Thymus (tissue), 11 donors: ENCODE data around the gene NLRP5. TPM values are rescaled to one million over a fixed set of nuclear protein-coding genes. Genes with fewer than 3 reads are reported as not detected.
A peak's percentile ranks its signal among the peaks of the same experiment; 100 is the strongest.

Source experiments
- DNase-seq, 9 donors: peaks; one replicate each; pipeline ENCODE4 v3.0.0-alpha.2; 2013; ENCODE audit warnings: low spot score in 9 of 9, low read depth in 6 of 9, missing footprints in 1 of 9
- H3K27ac ChIP-seq, 2 donors: one replicate each; pipeline ENCODE4 v1.5.1; 2013; ENCODE audit warnings: control low read depth in 1 of 2, low read depth in 1 of 2, low read length in 1 of 2, mild to moderate bottlenecking in 1 of 2, moderate library complexity in 1 of 2
- H3K27me3 ChIP-seq, 2 donors: one replicate each; pipeline ENCODE4 v1.5.1; 2013; ENCODE audit warnings: low read length in 1 of 2; ENCODE audit not compliant: control insufficient read depth in 2 of 2, insufficient read depth in 1 of 2
- H3K36me3 ChIP-seq, 2 donors: one replicate each; pipeline ENCODE4 v1.5.1; 2013; ENCODE audit warnings: low read length in 1 of 2, mild to moderate bottlenecking in 1 of 2, moderate library complexity in 1 of 2; ENCODE audit not compliant: control insufficient read depth in 2 of 2, insufficient read depth in 2 of 2
- H3K4me1 ChIP-seq, 2 donors: one replicate each; pipeline ENCODE4 v1.5.1; 2013; ENCODE audit warnings: low read length in 2 of 2; ENCODE audit not compliant: control insufficient read depth in 2 of 2, insufficient read depth in 2 of 2
- H3K4me3 ChIP-seq, 2 donors: one replicate each; pipeline ENCODE4 v1.5.1; 2013; ENCODE audit warnings: low read length in 2 of 2, control low read depth in 1 of 2, mild to moderate bottlenecking in 1 of 2
- H3K9me3 ChIP-seq, 2 donors: one replicate each; pipeline ENCODE4 v1.5.1; 2013; ENCODE audit warnings: low read length in 1 of 2, mild to moderate bottlenecking in 1 of 2; ENCODE audit not compliant: control insufficient read depth in 2 of 2, insufficient read depth in 1 of 2
- WGBS: extraction: QIAGEN DNeasy Blood & Tissue Kit; methylation state at CpG from one replicate; pipeline ENCODE4 v1.1.7; 2013; 5-methylcytosine and 5-hydroxymethylcytosine counted together
- polyA plus RNA-seq: library from polyadenylated mRNA; stranded (reverse); fragments of 200-250 nt; gene quantifications from one replicate; pipeline ENCODE4 v1.2.3, GENCODE V29; 2013
- total RNA-seq: library from RNA; stranded (reverse); fragments of 120-200 nt; gene quantifications from one replicate; pipeline ENCODE4 v1.2.4, GENCODE V29; 2013
- donor health status: healthy.

The NLRP5 gene
- total and polyA plus RNA-seq, 2 donors: 0.02 TPM; not detected in 1

DNA sequence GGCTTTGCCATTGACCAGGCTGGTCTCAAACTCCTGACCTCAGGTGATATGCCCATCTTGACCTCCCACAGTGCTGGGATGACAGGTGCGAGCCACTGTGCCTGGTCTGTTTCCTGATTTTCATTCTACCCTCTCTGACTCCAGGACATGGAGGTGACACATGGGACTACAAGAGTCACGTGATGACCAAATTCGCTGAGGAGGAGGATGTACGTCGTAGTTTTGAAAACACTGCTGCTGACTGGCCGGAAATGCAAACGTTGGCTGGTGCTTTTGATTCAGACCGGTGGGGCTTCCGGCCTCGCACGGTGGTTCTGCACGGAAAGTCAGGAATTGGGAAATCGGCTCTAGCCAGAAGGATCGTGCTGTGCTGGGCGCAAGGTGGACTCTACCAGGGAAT, 40.2 kb downstream of the NLRP5 start:
- no peak for DNase-seq
- whole genome bisulfite sequencing: 93% methylated on average over 15 of the region's 15 CpGs
- Histone ChIP-seq H3K36me3 (no peaks in the 10 kb centered on the region), H3K4me1 (no peaks in the 10 kb centered on the region), H3K4me3 (no peak overlapping the region), H3K9me3 (peaks cover 3 to 4% of the 10 kb centered on the region in 2 donors), H3K27me3 (no peaks in the 10 kb centered on the region), H3K27ac (no peak overlapping the region)

DNA sequence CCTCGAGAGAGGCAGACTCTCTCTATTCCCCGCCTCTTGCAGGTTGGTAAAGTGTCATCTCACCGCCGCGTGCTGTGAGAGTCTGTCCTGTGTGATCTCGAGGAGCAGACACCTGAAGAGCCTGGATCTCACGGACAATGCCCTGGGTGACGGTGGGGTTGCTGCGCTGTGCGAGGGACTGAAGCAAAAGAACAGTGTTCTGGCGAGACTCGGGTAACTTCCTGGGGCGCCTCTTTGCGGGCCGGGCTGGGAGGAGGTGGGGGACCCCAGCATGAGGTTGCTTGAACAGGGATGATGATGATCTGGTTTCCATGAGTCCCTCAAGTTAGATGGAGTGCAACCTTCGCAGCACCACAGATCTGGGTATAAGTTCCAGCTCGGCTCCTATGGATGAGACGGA, 67.0 kb downstream of the NLRP5 start:
- Histone ChIP-seq H3K36me3 (no peaks in the 10 kb centered on the region), H3K4me1 (no peaks in the 10 kb centered on the region), H3K27me3 (no peaks in the 10 kb centered on the region), H3K27ac (no peak overlapping the region), H3K4me3 (no peak overlapping the region), H3K9me3 (peaks cover 0 to 3% of the 10 kb centered on the region in 2 donors)
- no peak for DNase-seq
- 93% methylated on average over 18 of the region's 18 CpGs for WGBS

DNA sequence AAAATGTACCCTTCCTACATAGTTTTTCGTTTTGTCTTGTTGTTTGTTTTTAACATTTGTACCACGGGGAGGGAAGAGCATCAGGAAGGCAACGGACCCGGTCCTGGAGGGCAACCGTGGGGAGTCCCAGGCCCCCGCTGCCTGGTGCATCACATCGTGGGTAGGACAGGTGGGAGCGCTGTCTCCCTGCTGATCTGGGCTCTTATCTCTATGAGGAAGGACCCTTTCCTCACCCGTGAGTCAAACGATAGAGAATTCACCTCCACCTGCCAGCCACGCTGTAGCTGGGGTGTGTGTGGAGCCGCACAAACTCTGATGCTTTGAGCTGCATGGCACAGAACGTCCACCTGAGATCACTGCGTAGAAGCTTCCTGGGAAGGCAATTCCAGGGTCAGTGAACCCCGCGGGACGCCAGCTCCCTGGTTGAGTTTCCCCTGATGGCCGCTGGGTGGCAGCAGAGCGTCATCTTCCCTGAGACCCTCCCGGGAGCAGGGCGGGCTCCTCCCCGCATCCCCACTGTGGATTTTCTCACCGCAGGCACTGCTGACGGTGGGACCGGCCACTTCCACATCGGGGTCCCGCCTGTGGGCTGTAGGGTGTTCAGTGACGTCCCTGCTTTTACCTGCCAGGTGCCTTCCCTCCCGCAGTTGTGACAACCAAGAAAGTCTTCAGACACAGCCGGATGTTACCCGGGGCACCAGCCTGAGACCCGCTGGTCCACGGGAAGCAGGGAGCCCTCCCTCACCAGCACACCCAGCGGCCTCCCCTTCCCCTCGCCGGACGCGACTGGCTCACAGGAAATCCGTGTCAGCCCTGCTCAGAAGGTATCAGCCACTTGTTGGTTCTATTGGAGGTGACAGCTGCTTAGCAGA, 79.8 kb downstream of the NLRP5 start:
- Histone ChIP-seq H3K4me1 (peaks cover 0 to 6% of the 10 kb centered on the region in 2 donors), H3K4me3 (peak overlapping the region in 1 of 2 donors; percentile 35), H3K9me3 (no peaks in the 10 kb centered on the region), H3K36me3 (no peaks in the 10 kb centered on the region), H3K27ac (no peak overlapping the region), H3K27me3 (peaks cover 1 to 8% of the 10 kb centered on the region in 2 donors)
- peak; percentile 26 to 70 (median 48) for DNase-seq
- WGBS: 3% methylated on average over 39 of the region's 39 CpGs

DNA sequence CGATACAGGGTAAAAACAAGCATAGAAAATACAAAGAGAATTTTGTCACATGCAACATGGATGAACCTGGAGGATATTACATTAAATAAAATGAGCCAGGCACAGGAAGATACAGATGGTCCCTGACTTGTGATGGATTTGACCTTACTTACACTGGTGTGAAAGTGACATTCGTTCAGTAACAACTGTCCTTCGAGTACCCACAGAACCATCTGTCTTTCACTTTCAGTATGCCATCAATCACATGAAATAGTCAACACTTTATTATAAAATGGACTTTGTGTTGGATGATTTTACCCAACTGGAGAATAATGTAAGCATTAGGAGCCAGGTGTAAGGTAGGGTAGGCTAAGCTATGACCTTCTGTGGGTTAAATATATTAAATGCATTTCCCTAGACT, 83.1 kb downstream of the NLRP5 start:
- no peak for DNase-seq
- H3K4me3 ChIP-seq: no peak overlapping the region
- 60% methylated on average over 3 of the region's 3 CpGs for WGBS
- peaks cover 0 to 8% of the 10 kb centered on the region in 2 donors for H3K27me3 ChIP-seq
- no peak overlapping the region for H3K27ac ChIP-seq
- H3K4me1 ChIP-seq: peaks cover 0 to 6% of the 10 kb centered on the region in 2 donors
- H3K36me3 ChIP-seq: no peaks in the 10 kb centered on the region
- H3K9me3 ChIP-seq: no peaks in the 10 kb centered on the region

DNA sequence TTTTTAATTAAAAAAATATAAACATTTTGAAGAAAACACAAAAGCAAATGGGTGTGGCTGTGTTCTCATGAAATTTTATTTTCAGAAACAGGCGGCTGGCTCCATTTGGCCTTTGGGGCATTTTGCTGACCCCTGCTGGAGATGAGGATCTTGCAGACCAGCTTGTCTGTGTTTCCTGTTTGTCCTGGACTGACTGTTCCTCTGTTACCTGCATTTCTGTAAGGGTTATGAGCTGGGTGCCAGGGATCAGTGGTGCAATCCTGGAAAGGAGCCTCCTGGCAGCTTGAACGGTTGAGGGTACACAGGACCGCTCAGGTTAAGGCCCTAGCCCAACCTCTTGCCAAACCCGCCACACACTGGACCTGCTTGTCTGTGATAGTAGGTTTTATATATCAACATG, 84.6 kb downstream of the NLRP5 start:
- Histone ChIP-seq H3K9me3 (no peaks in the 10 kb centered on the region), H3K4me3 (no peak overlapping the region), H3K36me3 (no peaks in the 10 kb centered on the region), H3K27me3 (peaks cover 0 to 6% of the 10 kb centered on the region in 2 donors), H3K4me1 (peaks cover 0 to 6% of the 10 kb centered on the region in 2 donors), H3K27ac (no peak overlapping the region)
- 93% methylated on average over 4 of the region's 4 CpGs for WGBS
- no peak for DNase-seq

DNA sequence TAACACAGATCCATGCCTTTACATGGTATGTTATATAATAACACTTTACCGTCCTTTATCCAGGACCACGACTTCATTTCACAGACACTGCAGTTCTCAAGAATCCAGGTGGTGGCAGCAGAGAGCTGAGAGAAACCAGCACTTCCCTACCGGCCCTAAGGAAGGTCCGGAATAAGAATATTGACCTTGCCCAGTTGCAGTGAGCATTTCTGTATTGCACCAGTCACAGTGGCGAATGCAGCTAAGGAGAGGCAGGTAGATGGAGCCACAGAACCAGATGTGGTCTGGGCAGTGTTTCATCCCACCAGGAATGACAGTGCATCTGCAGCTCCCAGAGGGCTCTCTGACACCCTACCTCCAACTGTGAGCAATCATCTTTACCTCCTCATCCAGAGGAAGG, 89.9 kb downstream of the NLRP5 start:
- Histone ChIP-seq H3K27me3 (peaks cover 0 to 11% of the 10 kb centered on the region in 2 donors), H3K36me3 (no peaks in the 10 kb centered on the region), H3K9me3 (no peaks in the 10 kb centered on the region), H3K27ac (no peak overlapping the region), H3K4me1 (peaks cover 0 to 8% of the 10 kb centered on the region in 2 donors), H3K4me3 (no peak overlapping the region)
- WGBS: 44% methylated on average over 5 of the region's 5 CpGs
- peak in 7 of 9 donors; percentile 13 to 54 (median 25) for DNase-seq

DNA sequence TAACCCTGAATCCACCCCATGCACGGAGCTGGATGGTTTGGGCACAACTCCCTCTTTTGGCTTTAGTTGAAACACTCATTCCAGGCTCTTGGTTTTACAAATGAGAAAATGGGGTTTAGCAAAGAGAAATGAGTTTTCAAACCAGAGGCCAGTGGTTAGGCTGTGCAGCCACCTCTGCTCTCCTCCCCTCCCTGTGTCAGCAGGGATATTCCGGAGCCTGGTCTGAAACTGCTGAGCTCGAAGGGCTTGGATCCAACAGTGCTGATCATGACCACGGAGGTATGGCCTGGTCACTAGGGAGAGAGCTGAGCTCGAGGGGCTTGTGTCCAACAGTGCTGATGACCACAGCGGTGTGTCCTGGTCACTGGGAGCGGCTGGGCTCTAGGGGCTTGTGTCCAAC, 93.0 kb downstream of the NLRP5 start:
- Histone ChIP-seq H3K9me3 (no peaks in the 10 kb centered on the region), H3K27ac (no peak overlapping the region), H3K36me3 (no peaks in the 10 kb centered on the region), H3K27me3 (peaks cover 0 to 16% of the 10 kb centered on the region in 2 donors), H3K4me1 (peaks cover 0 to 8% of the 10 kb centered on the region in 2 donors), H3K4me3 (no peak overlapping the region)
- no peak for DNase-seq
- WGBS: 88% methylated on average over 7 of the region's 7 CpGs

DNA sequence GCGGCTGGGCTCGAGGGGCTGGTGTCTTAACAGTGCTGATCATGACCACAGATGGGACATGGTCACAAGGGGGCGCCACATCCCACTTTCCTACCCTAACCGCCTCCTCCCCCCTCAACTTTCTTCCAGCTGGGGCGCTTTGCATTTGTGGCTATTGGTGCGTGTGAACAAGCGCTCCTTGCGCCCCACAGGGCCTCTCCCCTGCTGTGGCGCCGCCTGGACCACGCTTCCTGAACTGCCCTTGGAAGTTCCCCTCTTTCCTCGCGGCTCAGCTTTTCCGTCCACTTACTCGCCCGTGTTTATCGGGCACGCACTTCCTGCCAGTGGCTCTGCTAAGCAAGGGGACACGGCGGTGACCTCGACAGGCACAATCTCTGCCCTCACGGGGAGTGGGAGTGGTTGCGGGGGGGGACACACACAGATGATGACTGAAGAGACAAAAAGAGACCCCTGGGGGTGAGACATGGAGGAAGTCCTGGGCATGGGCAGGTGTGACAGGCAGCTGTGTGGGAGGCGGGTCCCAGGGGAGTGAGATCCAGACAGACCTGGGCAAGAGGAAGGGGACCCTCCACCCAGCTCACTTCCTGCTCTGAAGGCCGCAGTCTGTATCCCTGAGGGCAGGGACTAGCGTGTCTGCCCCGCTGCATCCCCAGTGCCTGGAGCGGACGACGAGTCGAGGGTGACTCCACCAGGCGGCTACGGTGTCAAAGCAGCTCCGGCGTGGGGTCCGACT, 94.3 kb downstream of the NLRP5 start:
- peak in 8 of 9 donors; percentile 11 to 68 (median 39) for DNase-seq
- WGBS: 3% methylated on average over 36 of the region's 36 CpGs
- H3K27ac ChIP-seq: no peak overlapping the region
- H3K4me3 ChIP-seq: peak overlapping the region; percentile 13 to 17
- H3K36me3 ChIP-seq: peaks cover 0 to 7% of the 10 kb centered on the region in 2 donors
- H3K27me3 ChIP-seq: peaks cover 0 to 16% of the 10 kb centered on the region in 2 donors
- peaks cover 0 to 8% of the 10 kb centered on the region in 2 donors for H3K4me1 ChIP-seq
- H3K9me3 ChIP-seq: no peaks in the 10 kb centered on the region

DNA sequence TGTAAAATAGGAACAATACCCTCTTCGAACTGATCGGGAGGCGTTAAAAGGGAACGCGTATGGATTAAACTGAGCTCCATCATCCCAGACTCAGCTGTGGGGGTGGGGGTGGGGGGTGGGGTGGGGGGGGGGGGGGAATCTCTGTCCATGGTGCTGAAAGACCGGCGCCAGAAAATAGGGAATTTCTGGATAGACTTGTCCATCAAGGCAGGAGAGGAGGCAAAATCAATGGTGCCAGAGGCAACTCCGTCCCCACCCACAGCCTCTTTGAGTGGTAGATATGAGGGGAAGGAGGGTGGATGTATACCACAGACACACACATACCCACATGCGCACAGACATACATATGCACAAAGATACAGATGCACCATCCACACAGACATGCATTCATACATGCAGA, 97.1 kb downstream of the NLRP5 start:
- H3K4me3 ChIP-seq: no peak overlapping the region
- H3K4me1 ChIP-seq: peaks cover 0 to 8% of the 10 kb centered on the region in 2 donors
- H3K9me3 ChIP-seq: no peaks in the 10 kb centered on the region
- DNase-seq: no peak
- H3K27me3 ChIP-seq: peaks cover 0 to 16% of the 10 kb centered on the region in 2 donors
- 81% methylated on average over 9 of the region's 9 CpGs for WGBS
- H3K27ac ChIP-seq: no peak overlapping the region
- H3K36me3 ChIP-seq: peaks cover 0 to 25% of the 10 kb centered on the region in 2 donors
